NCI-H2081 (cell line): ENCODE results near the gene OR6K3.

ENCODE experiments used
- DNase-seq, 2 experiments: peaks; one replicate each; lab custom pipeline; 2025; lab: John Stamatoyannopoulos, UW

The OR6K3 gene

DNA sequence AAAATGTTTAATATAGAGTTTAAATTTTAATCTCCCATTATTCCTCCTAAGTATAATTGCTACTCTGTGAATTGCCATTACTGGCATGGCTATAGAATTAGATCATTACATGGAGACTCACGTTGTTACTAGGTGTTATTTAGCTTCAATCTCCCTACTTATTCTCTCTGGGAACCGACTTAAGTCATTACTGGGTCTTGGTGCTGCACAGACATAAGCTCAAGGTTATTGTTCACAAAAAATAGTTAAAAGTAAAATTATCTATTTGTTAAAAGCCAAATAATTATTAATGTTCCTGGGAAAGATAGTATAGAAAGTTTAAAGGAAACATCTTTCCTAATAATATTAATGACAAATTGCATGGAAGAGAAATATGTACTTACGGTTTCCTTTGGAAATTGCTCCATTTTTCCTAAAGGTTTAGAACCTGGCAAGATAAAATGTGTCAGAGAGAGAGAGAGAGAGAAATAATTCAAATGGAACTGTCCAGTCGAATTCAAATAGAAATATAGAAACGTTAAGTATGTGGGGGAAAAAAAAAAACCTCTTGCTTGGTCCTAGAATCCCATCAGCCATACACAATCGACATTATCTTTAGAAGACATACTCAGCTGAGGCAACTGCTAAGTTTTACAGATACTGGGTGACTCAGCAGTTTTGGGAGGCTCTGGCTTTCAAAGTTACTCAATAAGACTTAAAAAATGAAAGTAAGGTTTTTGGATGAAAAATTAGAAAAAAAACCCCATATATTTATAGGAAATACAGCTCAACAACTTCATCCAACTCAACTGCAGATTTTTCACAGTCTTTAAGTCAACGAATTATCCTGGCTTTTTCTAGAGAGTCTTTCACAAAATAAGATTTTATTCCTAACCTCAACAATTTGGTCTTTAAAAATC is 34.2 kb downstream of the OR6K3 start, which contains the start of gene SPTA1:
Gene SPTA1 (minus strand): TSS at position 605 of the 899 bp plus-strand sequence. CDS start 198 bp downstream, at position 407.
- DNase-seq = no peak

GRCh38 chr1:158685085-158685484 is 35.4 kb downstream of the OR6K3 start:
- no peak for DNase-seq

DNA sequence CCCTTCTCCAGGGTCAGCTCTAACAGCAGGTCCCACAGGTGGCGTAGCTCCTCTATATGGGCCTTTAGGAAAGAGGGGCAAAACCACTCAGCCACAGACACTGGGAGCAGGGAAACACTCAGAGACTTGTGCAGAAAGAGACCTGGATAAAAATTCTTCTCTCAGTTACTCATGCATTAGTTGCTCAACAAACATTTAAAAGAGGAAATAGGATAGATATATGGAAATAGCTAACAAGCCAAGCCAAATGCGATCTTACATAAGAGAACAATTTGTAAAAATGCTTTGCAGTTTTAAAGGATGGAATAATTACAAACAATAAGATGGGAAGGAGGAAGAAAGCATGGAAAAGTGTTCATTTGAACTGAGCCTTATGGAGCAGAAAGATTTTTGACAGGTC is 38.9 kb downstream of the OR6K3 start:
- no peak for DNase-seq

DNA sequence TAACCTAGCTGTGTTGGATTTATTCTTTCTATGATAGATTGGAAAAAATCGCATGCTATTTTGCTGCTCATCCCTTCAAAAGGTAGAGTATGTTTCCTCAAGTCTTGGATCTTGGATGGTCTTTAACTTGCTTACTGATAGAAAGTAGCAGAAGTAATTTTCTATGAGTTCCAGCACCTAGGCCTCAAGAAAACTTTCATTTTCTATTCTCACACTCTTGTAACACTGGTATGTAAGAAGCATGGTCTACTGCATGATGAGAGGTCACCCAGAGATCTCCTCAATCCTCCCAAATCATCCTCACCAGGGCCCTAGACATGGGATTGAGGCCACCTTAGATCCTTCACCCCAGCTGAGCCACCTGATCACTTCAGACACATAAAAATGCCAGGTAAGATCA is 41.2 kb downstream of the OR6K3 start:
- no peak for DNase-seq

- no peak for DNase-seq
Measured at GRCh38 chr1:158675563-158676323, 44.8 kb downstream of the OR6K3 start.

DNA sequence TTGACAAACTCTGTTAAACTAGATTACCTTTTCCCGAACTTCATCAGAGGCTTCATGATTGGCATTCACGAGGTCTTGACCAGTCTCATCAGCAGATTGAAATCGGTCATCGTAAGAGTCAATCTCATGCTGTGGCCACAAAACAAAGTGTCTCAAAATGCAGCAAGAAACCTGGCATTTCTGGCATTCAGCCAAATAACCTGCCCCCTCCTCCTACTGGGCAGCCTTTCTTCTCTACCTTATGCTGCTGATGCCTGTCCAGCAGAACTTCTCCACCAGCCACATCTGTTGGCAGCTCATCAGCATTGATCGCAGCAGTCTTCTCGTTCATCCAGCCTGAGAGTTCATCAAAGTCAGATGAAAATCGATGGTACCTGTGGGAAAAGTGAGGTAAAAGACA is 46.2 kb downstream of the OR6K3 start:
- DNase-seq = no peak
